Spleen (tissue), 7 donors: Measurements from ENCODE around the gene ATP8A2.

Source experiments
- POLR2A ChIP-seq, 3 donors: fragments of 450-650 bp; IDR thresholded peaks; one replicate each; pipeline ENCODE4 v1.5.1; 2017; ENCODE audit warnings: antibody characterized with exemption in 3 of 3, mild to moderate bottlenecking in 1 of 3
- POLR2AphosphoS5 ChIP-seq, 3 donors: sonication (generic); formaldehyde crosslinking; IDR thresholded peaks; one replicate each; pipeline ENCODE4 v1.5.1; 2017; ENCODE audit warnings: antibody characterized with exemption in 3 of 3
- TF ChIP-seq, protein P1 (sequence below), 11 experiments: fragments of 200-600 bp in 7 of 11; fragments of 450-650 bp in 4 of 11; sonication (generic) in 4 of 11; IDR thresholded peaks in 8 of 11; conservative IDR thresholded peaks in 3 of 11; 1 replicate in 7 of 11; 2 replicates in 4 of 11; pipeline versions ENCODE4 v1.4.0 to v1.8.0; 2016 to 2021; ENCODE audit warnings: antibody characterized with exemption in 11 of 11, inconsistent platforms in 4 of 11, mild to moderate bottlenecking in 1 of 11
- donor health status: DM: no; HTN: no; CAD: no; lungs with moderate emphysema.
- donor health status: DM: no; HTN: no; CAD: no.
- donor health status: DM: no; HTN: no; CAD: no.

DNA sequence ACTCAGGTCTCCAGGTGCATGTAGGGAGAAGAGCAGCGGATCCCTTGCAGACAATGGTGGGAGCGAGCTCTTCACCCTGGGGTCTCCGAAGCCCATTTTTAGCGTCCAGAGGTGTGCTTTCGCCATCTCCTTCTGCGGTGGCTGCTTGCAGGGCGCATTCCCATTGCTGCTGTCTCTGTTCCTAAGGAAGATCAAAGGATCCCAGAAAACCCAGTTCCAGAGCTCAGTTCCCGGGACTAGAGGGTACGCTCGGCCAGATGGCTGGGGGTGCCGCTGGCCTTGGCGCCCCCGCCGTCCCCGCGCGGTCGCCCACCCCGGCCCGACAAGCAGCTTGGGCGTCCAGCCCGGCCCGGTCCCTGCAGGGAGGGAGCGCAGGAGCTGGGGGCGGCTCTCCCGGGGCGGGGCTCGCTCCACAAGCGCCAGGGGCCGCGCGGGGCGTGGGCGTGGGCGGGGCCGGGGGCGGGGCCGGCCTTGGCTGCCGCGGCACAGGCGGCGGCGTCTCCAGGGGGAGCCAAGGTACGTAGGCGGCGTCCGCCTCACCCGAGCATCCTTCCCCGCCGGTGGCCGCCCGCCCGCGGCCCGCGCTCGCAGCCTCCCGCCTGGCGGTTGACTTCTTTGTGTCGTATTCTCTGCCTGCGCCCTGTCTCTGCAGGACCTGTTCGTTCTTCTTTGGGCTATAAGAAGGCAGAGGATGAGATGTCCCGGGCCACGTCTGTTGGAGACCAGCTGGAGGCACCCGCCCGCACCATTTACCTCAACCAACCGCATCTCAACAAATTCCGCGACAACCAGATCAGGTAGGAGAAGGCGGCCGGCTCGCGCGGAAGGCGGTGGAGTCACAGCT is 96.8 kb downstream of the ATP8A2 start:
- TF ChIP-seq, protein P1, sequence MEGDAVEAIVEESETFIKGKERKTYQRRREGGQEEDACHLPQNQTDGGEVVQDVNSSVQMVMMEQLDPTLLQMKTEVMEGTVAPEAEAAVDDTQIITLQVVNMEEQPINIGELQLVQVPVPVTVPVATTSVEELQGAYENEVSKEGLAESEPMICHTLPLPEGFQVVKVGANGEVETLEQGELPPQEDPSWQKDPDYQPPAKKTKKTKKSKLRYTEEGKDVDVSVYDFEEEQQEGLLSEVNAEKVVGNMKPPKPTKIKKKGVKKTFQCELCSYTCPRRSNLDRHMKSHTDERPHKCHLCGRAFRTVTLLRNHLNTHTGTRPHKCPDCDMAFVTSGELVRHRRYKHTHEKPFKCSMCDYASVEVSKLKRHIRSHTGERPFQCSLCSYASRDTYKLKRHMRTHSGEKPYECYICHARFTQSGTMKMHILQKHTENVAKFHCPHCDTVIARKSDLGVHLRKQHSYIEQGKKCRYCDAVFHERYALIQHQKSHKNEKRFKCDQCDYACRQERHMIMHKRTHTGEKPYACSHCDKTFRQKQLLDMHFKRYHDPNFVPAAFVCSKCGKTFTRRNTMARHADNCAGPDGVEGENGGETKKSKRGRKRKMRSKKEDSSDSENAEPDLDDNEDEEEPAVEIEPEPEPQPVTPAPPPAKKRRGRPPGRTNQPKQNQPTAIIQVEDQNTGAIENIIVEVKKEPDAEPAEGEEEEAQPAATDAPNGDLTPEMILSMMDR (IDR thresholded peaks at IDR 0.05 in 8 of 11, conservative IDR thresholded peaks at IDR 0.05 in 3 of 11) = no peak
- no peak for TF ChIP-seq POLR2A (IDR thresholded peaks at IDR 0.05)
- TF ChIP-seq POLR2AphosphoS5 (IDR thresholded peaks at IDR 0.05) = no peak
